NCI-H1436 treated with DMSO at 0.1 percent for 48 hours (cell line): Measurements from ENCODE around the gene DLGAP4.
"Not testable (repeated sequence)": the region's sequence is repeated elsewhere in the genome, so short reads cannot be mapped to it uniquely, and the experiment has no call there.

Source experiments
- DNase-seq: peaks from one replicate; lab custom pipeline; 2025; lab: John Stamatoyannopoulos, UW

Gene DLGAP4

DNA sequence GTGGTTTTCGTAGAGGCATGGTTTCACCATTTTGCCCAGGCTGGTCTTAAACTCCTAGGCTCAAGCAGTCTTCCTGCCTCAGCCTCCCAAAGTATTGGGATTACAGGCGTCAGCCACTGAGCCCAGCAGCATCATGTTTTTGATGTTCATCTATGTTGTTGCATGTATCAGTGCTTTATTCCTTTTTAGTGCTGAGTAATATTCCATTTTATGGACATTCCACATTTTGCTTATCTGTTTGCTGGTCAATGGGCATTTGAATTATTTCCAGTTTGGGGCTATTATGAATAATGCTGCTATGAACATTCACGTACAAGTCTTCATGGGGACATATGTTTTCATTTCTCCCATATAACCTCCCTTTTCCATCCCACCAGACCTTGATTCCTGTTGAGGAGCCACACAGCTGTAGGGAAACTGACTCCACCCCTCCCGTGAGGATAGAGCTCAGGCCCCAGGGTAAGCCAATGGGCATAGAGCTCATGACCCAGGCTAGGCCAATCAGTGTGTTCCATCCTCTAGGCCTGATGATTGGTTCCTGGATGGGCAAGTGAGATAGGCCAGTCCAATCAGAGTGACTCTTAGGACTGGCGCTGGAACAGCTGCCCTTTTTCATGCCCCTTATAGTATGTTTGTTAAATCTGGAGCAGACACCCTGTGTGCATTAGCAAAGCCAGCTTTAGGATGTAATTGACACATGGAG lies 49.5 kb downstream of the DLGAP4 start:
- no peak for DNase-seq

DNA sequence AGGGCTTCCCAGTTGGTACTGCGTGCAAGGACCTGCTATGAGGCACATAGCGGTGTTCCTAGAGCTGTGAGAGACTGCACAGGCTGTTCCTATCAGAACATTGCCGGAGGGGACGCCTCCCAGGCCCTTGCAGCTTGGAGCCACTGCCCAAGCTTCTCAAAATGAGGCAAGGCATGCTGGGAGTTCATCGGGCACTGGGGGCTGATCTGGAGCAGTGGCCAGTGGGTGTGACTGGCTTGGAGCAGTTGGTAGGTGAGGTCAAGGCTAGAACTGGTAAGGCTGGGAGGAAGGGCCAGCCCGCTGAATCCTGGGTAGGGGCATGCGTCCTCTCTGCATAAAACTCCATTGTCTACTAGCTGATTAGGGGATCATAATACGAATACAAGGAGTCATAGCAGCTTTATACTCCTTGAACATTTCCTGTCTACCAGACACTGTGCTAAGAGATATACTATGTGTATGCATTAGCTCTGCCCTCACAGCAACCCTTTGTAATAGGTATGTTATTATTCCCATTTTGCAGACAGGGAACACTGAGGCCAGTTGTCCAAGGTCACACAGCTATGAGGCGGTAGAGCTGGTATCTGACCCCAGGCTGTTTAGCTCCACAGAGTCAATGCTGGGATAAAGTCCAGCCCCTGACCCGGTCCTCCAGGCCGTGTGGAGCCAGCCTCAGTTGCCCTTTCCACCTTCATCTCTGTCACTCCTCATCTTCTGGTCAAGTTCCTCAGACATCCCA lies 53.7 kb downstream of the DLGAP4 start:
- no peak for DNase-seq

DNA sequence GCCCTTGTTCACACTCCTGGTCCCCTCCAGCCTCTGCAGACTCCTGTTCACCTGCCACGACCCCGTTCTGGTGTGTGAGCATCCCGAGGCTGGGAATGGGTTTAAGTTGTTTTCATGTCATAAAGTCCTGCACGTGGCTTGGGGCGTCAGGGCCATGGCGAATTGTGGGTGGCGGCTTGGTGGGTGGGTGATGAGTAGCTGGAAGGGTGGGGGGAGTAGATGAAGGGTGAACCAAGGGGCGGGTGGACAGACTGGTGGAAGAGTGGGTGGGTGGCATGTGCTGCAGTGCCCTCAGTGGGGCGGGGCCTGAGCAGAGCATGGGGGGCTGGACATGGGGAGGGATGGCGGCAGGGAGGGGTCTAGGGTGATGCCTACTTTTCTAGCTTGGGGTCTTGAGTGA lies 54.3 kb downstream of the DLGAP4 start:
- no peak for DNase-seq

DNA sequence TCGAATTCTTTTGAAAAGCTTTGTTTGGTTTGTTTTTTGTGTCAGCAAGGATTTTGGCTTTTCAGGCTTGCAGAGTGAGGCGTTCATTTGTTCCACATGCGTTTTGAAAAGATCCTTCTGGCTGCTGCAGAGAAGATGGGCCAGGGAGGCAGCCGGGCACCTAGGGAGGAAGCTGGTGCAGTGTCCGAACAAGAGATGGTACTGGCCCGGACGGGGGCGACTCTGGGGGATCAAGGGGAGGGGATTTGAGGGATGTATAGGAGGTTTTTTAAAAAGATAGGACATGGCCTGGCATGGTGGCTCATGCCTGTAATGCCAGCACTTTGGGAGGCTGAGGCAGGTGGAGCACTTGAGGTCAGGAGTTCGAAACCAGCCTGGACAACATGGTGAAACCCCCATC lies 55.3 kb downstream of the DLGAP4 start:
- DNase-seq = no peak

DNA sequence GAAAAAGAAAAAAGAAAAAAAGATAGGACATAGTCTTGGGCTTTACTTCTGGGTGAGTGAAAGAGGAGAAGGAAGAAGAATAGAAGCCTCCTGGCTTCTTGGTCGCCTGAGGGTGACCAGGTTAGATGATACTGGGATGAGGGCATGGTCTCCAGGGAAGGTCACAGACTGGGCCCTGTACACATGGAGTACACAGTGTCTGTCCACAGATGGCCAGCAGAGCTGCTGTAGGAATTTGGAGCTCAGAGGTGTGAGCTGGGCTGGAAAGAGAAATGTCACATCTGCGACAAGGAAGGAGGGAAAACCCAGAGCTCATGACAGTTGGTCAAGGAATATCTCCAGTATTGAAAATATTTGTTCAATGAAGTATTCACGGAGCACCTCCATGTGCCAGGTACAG lies 56.1 kb downstream of the DLGAP4 start:
- no peak for DNase-seq

DNA sequence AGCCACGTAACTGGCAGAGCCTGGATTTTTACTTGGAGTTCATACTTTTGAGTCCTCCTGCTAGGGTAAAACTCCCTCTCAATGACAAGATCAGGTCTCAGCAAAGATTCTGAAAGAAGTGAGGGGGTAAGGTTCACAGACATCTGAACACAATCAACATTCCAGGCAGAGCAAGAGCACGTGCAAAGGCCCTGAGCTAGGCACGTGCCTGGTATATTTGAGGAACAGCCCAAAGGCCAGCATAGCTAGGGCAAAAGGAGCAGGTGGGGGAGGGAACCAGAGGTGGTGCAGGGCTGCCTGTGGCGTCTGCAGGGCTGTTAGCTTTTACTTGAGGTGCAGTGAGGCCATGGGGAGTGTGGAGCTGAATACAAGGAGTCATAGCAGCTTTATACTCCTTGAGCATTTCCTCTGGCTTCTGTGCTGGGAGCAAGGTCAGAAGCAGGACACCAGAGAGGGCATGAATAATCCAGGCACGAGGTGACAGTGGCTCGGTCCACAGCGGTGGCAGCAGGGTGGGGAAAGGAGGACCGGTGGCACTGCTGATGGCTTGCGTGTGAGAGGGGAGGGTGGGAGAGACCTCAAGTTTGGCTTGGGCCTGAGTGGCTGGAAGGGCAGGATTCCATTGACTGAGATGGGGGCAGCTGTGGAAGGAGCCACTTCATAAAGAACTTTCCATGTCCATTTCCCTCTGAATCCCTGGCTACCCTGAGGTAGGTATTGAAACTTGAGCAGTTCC lies 57.0 kb downstream of the DLGAP4 start:
- no peak for DNase-seq

DNA sequence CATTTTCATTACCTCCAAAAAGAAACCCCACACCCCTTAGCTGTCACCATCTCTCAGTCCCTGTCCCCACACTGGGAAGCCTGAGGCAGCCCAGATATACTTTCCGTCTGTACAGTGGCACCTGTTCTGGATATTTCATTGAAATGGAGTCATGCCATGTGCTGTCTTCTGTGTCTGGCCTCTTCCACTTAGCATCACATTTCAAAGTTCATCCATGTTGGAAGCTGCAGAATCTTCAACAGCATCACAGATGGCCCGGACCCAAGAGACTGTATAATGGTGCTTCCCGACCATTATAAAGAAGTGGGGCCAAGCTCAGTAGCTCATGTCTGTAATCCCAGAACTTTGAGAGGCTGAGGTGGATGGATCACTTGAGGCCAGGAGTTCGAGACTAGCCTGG lies 58.4 kb downstream of the DLGAP4 start:
- DNase-seq = no peak

DNA sequence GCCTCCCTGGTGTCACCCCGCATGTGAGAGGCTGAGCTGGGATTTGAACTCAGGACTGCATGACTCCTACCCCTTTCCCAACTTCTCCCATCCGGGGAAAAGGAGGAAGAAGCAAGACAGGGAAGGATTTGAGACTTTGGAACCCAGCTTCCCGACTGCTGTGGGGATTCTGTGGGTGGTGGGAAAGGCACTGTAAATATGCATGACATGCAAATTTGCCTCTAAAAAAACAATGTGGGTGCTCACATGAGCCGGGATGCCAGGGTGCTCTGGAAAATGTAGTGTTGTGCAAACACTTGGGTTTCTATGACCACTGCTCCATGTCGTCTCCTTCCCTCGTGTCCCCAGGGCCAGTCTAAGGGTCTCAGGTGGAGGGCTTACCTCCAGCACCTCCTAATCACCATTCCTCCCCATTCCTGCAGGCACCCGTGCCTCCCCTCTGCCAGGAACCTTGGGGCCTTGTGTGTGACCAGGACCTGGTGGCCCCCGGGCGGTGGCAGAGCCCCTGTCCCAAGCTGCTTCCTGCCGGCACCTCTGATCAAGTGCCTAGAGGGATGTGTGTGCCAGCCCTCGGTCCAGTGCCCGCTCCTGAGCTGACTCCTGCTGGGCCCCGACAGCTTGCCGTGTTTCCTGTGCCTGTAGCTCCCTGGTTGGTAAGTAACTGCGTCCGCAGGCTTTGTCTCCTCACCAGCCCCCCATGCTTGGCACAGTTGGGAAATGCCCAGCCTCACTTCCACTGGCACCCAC lies 60.7 kb downstream of the DLGAP4 start:
- no peak for DNase-seq

DNA sequence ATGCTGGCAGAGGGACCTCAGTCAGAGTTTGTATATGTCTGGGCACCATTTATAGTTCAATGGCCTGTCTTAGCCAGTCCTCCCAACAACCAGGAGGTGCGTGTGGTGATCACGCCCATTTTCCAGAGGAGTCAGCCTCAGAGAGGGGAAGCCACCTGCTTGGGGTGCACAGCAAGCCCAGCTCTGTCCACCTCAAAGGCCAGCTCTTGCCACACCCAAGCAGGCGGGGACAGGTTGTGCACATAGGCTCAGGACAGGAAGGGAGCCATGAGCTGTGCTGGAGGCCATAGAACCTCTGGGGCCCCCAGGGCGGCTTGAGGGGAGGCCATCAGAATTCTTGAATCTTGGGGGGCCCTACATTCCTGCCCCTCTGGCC lies 61.2 kb downstream of the DLGAP4 start:
- no peak for DNase-seq

DNA sequence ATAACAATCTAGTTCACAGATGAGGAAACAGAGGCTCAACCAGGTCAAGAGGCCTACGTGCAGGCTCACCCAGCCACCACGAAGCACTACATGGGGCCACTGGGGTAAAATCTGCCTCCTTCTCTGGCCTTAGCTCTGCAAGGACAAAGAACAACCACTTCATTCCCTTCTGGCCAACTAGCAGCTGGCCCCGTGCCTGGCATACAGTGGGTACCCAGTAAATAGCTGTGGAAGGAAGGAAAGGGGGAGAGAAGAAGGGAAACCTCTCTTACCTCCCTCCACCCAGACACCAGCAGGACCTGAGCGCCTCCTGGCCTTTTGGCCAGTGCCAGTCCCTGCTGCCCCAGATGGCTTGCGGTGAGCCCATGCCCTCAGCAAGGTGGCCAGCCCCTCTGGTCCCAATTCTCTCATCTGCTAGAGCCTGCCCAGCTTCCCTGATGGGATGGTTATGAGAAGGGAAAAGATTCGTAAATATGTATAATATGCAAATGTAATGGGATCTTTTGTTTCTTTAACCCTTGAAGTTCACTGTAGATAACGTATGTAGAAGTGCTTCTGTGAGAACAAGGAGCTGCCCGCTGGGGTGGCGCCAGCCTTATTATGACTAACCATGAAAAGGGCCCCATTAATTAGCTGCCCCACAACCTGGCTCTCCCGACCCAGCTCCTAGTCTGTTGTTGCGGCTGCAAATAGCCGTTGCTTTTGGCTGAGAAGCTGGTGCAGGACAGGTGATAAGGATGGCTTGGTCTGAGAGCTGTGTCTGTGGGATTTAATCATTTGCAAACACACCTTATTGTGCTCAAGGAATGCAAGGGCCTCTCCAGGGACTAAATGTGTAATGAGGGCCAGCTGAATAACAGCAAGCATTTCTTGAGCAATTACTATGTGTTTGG lies 62.0 kb downstream of the DLGAP4 start:
- no peak for DNase-seq

DNA sequence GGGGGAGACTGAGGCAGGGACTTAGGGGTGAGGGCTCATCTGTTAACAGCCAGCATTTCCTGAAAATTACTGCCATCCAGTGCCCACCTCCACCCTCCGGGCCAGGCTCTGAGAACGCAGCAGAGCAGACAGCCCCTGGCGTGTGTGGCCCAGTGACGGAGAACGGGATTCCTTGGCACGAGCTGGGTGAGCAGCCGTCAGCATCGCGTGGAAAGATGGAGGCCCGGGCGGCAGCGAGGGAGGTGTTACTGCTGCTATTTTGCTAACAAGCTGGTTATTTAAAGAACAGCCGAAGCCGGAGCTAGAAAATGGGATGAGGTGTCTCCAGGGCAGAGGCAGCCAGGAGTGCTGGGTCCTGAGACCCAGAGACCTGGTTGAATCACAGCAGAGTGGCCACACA lies 62.7 kb downstream of the DLGAP4 start:
- DNase-seq = no peak

DNA sequence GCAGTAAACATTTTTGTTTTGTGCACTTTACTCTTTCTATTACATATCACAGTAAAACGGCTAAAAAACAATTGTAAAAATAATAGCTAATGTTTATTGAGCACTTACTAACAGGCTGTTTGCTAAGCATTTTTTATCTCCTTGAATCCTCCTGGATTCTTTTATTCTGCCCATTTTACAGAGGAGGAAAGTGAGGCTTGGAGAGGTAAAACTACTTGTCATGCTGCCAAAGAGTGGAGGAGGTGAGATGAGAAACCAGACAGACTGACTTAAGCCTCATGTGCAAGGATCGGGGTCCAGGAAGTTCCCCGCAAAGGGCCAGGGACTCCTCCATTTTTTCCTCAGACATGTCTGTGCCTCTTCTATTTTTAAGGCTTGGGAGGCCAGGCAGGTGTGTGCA lies 63.6 kb downstream of the DLGAP4 start:
- DNase-seq = no peak

DNA sequence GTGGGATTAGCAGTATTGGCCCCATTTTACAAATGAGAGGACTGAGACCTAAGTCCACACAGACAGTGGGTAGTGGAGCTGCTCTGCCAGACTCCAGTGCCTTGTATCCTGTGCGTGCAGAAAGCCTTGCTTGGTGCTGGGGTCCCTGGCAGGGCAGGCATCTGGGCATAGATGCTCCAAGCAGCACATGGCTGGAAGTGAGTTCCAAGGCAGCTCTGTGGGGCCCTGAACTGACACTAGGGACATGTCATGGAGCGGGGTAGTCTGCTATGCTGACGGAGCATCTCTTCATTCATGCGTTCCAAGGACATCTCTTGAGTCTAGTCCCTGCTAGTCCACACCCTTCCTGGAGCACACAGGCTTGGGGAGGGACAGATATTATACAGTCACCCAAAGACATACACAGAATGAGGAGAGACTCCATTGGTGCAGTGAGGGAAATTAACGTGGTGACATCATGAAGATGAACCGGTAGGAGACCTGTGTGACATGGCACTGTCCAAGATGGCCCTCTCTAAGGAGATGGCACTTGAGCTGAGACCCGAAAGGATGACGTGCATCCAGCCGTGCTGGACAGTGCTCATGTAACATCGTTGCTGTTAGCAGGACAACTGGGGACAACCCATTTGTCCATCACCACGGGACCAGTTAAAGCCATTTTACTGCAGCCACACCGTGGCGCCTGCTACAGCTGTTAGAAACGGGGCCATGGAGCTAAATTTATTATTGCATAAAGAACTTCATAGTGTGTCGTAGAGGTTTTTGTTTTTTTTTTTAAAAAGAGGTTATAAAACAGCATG lies 65.1 kb downstream of the DLGAP4 start:
- DNase-seq = no peak

DNA sequence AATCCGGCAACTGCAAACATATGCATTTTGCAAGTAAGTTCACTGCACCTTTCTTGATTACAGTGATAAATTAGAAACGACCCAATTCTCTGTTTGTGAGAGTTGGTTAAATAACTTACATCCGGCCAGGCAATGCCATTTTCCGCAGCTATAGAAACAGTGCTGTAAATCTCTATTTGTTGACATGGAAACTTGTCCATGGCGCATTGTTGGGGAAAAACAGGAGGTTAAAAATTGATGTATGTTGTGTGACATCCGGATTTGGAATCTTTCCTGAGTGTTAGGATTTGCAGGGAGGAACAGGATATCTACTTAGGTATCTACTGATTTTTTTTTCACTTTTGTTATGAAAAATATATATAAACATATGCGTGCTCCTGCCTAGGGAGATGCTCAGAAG lies 66.5 kb downstream of the DLGAP4 start:
- DNase-seq = no peak

DNA sequence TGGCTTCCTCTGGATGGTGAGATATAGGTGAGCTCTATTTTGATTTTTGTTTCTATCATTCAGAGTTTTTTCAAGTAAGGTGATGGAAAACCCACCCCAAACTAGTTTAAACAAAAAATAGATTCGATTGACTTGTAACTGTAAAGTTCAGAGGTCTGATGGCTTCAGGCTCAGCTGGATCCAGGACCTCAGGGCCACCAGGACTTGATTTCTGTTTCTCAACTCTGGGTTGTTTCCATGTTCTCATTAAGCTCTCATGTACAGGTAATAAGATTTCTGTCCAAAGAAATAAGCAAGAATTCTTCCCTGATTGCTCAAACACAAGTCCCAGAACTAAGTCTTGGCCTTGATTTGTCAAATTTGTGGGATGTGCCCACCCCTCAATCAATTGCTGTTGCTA lies 67.0 kb downstream of the DLGAP4 start:
- no peak for DNase-seq

DNA sequence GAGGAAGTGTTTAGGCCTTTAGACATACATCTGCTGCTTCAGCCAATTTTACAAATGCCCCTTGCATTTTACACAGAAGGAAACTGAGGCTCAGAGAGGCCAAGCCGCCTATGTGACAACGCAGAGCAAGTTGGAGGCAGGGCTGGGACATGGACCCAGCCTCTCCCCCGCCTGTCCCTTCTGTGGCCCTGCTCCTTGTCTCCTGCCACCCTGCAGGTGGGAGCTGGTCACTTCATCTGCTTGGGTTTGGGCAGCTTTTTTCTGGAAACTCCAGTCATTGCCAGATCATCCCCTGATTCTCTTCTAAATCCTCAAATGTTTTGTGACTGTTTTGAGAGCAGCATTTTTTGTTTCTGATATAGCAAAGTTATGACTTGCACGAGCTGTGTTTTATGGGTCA lies 68.9 kb downstream of the DLGAP4 start:
- DNase-seq = no peak

DNA sequence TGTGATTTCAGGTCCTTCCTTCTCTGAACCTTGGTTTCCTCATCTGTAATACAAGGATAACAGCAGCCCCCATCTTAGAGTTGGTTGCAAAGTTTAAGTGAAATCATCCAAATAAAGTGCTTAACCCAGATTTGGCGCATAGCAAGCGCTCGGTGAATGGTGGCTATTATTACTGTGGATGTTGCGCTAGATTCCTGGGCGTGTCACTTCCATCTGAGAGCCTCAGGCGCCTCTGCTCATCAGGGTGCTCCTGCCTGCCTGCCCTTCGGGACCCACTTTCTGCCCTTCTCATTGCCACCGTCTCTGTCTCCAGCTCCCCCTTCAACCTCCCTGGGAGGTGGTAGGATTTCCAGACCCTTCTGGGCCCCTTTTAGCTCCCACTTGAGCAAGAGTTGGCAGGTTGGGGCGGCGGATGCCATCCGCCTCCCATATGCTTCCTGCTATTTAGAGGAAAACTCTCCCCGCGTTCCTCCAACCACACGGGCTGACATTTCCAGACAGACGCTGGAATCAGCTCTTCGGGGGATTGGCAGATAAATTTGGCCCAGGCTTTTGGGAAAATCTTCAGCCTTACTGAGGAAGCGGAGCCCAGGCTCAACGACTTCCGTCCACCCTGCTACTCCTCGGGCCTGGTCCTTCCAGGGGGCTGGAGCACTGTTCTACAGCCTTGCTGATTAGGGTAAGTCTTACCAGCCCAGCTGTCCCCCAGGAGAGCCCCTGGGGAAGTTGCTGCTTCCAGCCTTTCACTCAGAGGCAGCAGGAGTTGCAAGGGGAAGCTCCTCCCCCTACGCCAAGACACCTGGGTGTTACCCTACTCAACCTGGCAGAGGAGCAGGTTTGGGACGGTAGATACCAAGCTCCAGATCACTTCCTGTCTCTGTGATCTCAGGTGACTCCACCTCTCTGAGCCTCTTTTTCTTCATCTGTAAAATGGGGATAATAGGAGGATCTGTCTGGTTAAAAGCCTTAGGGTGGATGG lies 71.5 kb downstream of the DLGAP4 start:
- no peak for DNase-seq

DNA sequence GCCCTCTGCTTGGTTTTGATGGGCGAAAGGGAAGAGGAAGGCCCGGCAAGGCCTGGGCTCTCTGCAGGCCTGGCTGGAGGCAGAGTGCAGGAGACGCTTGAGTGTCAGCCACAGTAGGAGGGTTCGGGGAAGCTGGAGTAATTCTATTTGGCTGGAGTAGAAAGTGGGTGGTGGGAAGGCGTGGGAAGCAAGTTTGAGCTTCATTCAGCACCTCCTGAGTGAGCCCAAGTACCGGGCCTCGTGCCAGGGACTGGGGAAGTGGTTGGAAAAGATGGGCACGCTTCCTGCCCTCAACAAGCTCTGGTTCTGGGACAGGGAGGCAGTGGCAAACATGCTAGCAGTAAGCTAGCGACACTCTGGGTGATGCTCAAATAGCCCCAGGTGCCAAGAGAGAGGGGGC lies 72.5 kb downstream of the DLGAP4 start:
- DNase-seq = no peak

DNA sequence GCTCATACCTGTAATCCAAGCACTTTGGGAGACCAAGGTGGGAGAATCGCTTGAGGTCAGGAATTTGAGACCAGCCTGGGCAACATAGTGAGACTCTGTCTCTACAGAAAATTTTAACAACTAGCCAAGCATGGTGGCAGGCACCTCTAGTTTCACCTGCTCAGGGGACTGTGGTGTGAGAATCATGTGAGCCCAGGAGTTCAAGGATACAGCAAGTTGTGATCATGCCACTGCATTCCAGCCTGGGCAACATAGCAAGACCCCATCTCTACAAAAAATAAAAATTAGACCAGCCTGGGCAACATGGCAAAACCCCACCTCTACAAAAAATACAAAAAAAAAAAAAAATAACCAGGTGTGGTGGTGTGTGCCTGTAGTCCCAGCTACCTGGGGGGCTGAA lies 73.8 kb downstream of the DLGAP4 start:
- DNase-seq = not testable (repeated sequence)
